H1 (cell line): ENCODE data around the gene CDH20. TPM values are rescaled to one million over a fixed set of nuclear protein-coding genes. Genes with fewer than 3 reads are reported as not detected.

Experiments
- CHD7 ChIP-seq: fragments of 300-600 bp; sonication (generic); IDR thresholded peaks from 2 replicates; pipeline ENCODE4 v1.7.1; 2012; ENCODE audit warnings: low read length, moderate library complexity, mild to moderate bottlenecking, inconsistent platforms; ENCODE audit not compliant: insufficient replicate concordance
- EZH2 ChIP-seq: fragments of 200-600 bp; sonication (generic); IDR thresholded peaks from 2 replicates; pipeline ENCODE4 v1.7.1; 2012; ENCODE audit warnings: low read depth, mild to moderate bottlenecking, moderate library complexity, low read length, inconsistent platforms; ENCODE audit not compliant: severe bottlenecking
- GABPA ChIP-seq: IDR thresholded peaks from 2 replicates; pipeline ENCODE4 v1.6.1; 2011; ENCODE audit warnings: mild to moderate bottlenecking, low read length, moderate library complexity, borderline replicate concordance; ENCODE audit not compliant: insufficient read depth
- NANOG ChIP-seq: IDR thresholded peaks from 2 replicates; pipeline ENCODE4 v1.6.1; 2011; ENCODE audit warnings: low read length, low read depth, mild to moderate bottlenecking, inconsistent platforms; ENCODE audit not compliant: insufficient read depth, poor library complexity, severe bottlenecking
- PHF8 ChIP-seq: fragments of 200-600 bp; sonication (generic); conservative IDR thresholded peaks from 2 replicates; pipeline ENCODE4 v1.7.1; 2012; ENCODE audit warnings: low read depth, mild to moderate bottlenecking, inconsistent platforms, low read length, moderate library complexity
- POU5F1 ChIP-seq: IDR thresholded peaks from 2 replicates; pipeline ENCODE4 v1.6.1; 2011; ENCODE audit warnings: low read depth, mild to moderate bottlenecking, low read length, moderate library complexity
- SAP30 ChIP-seq: fragments of 300-600 bp; sonication (generic); IDR thresholded peaks from 2 replicates; pipeline ENCODE4 v1.7.1; 2012; ENCODE audit warnings: low read length, moderate library complexity, mild to moderate bottlenecking, inconsistent platforms; ENCODE audit not compliant: insufficient read depth, insufficient replicate concordance
- SIRT6 ChIP-seq: IDR thresholded peaks from one replicate; pipeline ENCODE4 v1.7.1; 2012; ENCODE audit warnings: low read length, inconsistent platforms
- polyA plus RNA-seq, 7 experiments: library from polyadenylated mRNA; depleted of rRNA in 3 of 7; stranded (reverse) in 5 of 7; unstranded in 2 of 7; fragments of >200 nt in 5 of 7; fragments of 200-250 nt in 2 of 7; gene quantifications; 1 replicate in 5 of 7; 2 replicates in 1 of 7; 4 replicates in 1 of 7; pipeline versions ENCODE4 v1.2.1 to v1.2.3, GENCODE V29; 2011 to 2013; ENCODE audit warnings: missing spikeins in 2 of 7, mixed read lengths in 2 of 7
- total RNA-seq: library from RNA; stranded (reverse); fragmentation: NEBNext Ultra II Directional; extraction: Animal tissue kit (Norgen Biotek cat#: 25700); gene quantifications from 2 replicates; pipeline ENCODE4 v1.2.1, GENCODE V29; 2021

CDH20 gene
- total and polyA plus RNA-seq, 2 of the 8 experiments (the other 6 are each of a cell fraction or from before 2014, with no cell fraction given): 0.07 to 0.12 TPM

GRCh38 chr18:61543518-61543917 lies 210.3 kb downstream of the CDH20 start (continued):
- no peak for TF ChIP-seq CHD7
- no peak for TF ChIP-seq POU5F1
- no peak for TF ChIP-seq SAP30
- no peak for TF ChIP-seq EZH2
- TF ChIP-seq NANOG: no peak
- TF ChIP-seq PHF8: no peak
- TF ChIP-seq SIRT6: no peak
- TF ChIP-seq GABPA: no peak
- TF ChIP-seq, all 59 proteins: peak for 0
